Neural crest cell (in vitro differentiated cells): ENCODE results near the gene DESI1. TPM values are rescaled to one million over a fixed set of nuclear protein-coding genes. Genes with fewer than 3 reads are reported as not detected.

Experiments used
- DNase-seq: peaks from one replicate; pipeline ENCODE4 v3.0.0; 2021; ENCODE audit warnings: low read depth, mixed read lengths, low spot score
- H3K27ac Mint-ChIP-seq: one replicate; pipeline ENCODE4 v1.8.0; 2021; ENCODE audit warnings: mild to moderate bottlenecking, mixed read lengths; ENCODE audit not compliant: unreplicated experiment
- H3K27me3 Mint-ChIP-seq: 2 replicates; pipeline ENCODE4 v1.8.0; 2021; ENCODE audit warnings: low read depth, mild to moderate bottlenecking, mixed read lengths
- H3K36me3 Mint-ChIP-seq: 2 replicates; pipeline ENCODE4 v1.8.0; 2021; ENCODE audit warnings: low read depth, mild to moderate bottlenecking, mixed read lengths
- H3K4me1 Mint-ChIP-seq: 2 replicates; pipeline ENCODE4 v1.8.0; 2021; ENCODE audit warnings: mixed read lengths
- H3K4me3 Mint-ChIP-seq: one replicate; pipeline ENCODE4 v1.8.0; 2021; ENCODE audit warnings: mild to moderate bottlenecking, mixed read lengths
- H3K9me3 Mint-ChIP-seq: 2 replicates; pipeline ENCODE4 v1.8.0; 2021; ENCODE audit warnings: mixed read lengths
- total RNA-seq: library from RNA; stranded (reverse); gene quantifications from 2 replicates; pipeline ENCODE4 v1.2.1, GENCODE V29; 2021
- TF ChIP-seq, protein P1 (sequence below): fragments of 200-600 bp; sonication (generic); conservative IDR thresholded peaks from 2 replicates; pipeline ENCODE4 v1.5.0; 2021; ENCODE audit warnings: antibody characterized with exemption, mild to moderate bottlenecking

The DESI1 gene
- total RNA-seq, 1 donor from 2014 or later = 38.0 TPM

DNA sequence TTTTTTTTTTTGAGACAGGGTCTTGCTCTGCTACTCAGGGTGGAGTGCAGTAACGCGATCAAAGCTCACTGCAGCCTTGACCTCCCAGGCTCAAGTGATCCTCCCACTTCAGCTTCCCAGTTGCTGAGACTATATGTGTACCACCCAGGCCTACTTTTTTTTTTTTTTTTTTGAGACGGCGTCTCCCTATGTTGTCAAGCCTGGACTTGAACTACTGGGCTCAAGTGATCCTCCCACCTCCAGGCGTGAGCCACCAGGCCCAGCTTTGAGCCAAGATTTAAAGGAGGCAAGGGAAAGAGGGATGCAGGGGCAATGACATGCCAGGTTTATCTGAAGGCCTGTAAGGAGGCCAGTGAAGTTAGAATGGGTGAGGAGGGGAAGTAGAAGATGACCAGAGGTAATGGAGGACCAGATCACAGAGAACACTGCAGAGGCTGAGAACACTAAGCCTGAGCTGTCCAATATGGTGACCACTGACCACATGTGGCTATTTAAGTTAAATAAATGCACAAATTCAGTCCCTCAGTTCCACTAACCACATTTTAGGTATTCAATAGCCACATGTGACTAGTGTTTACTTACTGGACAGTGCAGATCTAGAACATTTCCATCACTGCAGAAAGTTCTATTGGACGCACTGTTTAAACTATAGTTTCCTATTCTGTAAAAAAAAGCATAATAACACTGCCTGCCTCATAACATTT lies 8.1 kb downstream of the DESI1 start:
- TF ChIP-seq, protein P1, sequence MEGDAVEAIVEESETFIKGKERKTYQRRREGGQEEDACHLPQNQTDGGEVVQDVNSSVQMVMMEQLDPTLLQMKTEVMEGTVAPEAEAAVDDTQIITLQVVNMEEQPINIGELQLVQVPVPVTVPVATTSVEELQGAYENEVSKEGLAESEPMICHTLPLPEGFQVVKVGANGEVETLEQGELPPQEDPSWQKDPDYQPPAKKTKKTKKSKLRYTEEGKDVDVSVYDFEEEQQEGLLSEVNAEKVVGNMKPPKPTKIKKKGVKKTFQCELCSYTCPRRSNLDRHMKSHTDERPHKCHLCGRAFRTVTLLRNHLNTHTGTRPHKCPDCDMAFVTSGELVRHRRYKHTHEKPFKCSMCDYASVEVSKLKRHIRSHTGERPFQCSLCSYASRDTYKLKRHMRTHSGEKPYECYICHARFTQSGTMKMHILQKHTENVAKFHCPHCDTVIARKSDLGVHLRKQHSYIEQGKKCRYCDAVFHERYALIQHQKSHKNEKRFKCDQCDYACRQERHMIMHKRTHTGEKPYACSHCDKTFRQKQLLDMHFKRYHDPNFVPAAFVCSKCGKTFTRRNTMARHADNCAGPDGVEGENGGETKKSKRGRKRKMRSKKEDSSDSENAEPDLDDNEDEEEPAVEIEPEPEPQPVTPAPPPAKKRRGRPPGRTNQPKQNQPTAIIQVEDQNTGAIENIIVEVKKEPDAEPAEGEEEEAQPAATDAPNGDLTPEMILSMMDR = no peak
- no peaks in the 10 kb centered on the region for H3K9me3 Mint-ChIP-seq
- no peaks in the 10 kb centered on the region for H3K4me1 Mint-ChIP-seq
- H3K36me3 Mint-ChIP-seq = no peaks in the 10 kb centered on the region
- H3K27ac Mint-ChIP-seq = no peak overlapping the region
- no peak overlapping the region for H3K4me3 Mint-ChIP-seq
- DNase-seq = no peak
- no peaks in the 10 kb centered on the region for H3K27me3 Mint-ChIP-seq

DNA sequence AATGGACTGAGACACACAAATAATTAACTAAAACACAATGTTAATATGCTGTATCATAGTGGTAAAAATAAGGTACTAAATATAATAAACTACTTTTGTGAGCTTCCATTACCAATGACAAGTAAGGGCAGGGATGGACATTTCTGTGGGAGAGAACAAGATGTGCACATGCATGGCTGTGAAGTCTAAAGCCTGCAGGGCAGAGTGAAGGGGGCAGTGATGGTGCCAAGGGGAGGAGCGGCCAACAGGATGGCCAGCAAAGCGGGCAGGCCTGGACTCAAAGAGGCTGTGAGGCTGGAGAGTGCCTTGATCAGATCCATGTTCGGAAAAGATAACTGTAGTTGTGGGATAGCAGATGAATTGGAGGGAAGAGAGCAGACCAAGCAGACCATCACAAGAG lies 12.5 kb downstream of the DESI1 start:
- TF ChIP-seq, protein P1 = no peak
- H3K27ac Mint-ChIP-seq = no peak overlapping the region
- no peaks in the 10 kb centered on the region for H3K9me3 Mint-ChIP-seq
- peaks cover 11% of the 10 kb centered on the region for H3K4me1 Mint-ChIP-seq
- no peak overlapping the region for H3K4me3 Mint-ChIP-seq
- H3K36me3 Mint-ChIP-seq = peaks cover 7% of the 10 kb centered on the region
- no peak for DNase-seq
- no peaks in the 10 kb centered on the region for H3K27me3 Mint-ChIP-seq

DNA sequence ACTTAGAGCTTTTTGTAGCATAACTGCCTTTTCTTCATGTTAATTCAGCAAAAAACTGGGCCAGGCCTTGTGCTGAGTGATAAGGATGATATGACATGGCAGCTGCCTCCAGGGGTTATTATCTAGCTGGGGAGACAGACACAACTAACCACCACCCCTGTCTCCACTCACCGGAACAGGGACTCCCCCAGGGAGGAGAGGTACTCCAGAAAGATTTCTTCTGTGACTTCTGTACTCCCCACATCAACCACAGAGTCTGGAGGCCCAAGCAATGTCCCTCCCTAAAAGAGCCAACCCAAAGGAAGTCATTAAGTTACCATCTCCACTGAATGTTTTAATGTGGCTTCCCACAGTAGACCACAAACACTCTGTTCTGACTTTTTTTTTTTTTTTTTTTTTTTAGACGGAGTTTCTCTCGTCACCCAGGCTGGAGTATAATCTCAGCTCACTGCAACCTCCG lies 16.9 kb downstream of the DESI1 start:
- H3K36me3 Mint-ChIP-seq = peaks cover 14% of the 10 kb centered on the region
- H3K4me3 Mint-ChIP-seq = no peak overlapping the region
- no peaks in the 10 kb centered on the region for H3K27me3 Mint-ChIP-seq
- no peak overlapping the region for H3K27ac Mint-ChIP-seq
- no peaks in the 10 kb centered on the region for H3K9me3 Mint-ChIP-seq
- peaks cover 11% of the 10 kb centered on the region for H3K4me1 Mint-ChIP-seq
- TF ChIP-seq, protein P1 = no peak
- no peak for DNase-seq

DNA sequence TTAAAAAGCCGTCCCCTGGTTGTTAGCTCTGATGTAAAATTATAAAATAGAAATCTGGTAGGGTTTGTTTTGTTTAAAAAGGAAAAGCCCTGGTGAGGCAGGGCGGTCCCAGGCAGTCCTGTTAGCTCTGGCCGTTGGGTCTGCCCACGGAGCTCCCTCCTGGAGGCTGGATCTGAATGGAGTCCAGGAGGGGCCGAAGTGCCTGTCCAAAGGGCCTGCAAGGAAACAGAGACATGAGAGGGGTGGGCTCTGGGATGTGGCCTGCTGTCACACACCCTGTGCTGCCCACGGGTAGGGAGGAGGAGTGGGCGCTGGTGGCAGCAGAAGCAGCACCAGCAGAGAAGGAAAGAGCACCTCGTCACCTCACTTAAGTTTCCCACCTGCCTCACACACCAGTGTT lies 19.9 kb downstream of the DESI1 start:
- Mint-ChIP-seq H3K4me3 (no peak overlapping the region), H3K36me3 (peaks cover 10% of the 10 kb centered on the region), H3K9me3 (no peaks in the 10 kb centered on the region), H3K27ac (no peak overlapping the region), H3K27me3 (no peaks in the 10 kb centered on the region), H3K4me1 (peaks cover 10% of the 10 kb centered on the region)
- TF ChIP-seq, protein P1 = no peak
- no peak for DNase-seq

DNA sequence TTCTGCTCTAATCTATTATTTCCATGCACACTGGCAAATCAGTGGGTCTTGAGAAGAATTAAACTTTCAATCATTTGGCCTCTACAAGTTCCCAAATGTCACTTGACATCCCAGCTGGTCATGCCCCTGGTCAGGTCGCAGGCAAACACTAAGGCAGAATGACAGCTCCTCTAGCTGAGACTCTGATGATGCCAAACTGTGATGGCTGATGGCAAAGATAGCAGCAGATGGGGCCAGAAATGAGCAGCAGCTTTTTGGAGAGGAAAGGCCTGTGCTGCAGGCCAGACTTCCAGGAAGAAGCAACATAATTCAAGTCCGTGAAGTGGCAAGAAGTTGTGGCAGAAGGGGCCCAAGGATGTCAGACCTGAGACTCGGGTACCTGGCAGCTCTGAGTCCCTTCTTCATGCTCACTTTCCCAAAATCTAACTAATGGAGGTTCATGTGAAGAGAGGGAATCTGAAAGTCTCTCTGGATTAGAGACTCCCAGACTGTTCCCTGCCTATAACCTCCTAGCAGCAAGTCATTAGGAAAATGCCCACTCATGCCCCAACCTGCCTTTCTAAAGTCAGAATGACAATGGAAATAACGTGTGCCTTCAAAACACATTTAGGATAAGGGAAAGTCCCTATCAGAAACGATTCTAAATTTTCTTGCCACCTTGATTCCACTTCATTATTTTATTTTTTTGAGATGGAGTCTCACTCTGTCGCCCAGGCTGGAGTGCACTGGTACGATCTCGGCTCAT lies 21.8 kb downstream of the DESI1 start:
- DNase-seq = no peak
- no peaks in the 10 kb centered on the region for H3K9me3 Mint-ChIP-seq
- H3K4me3 Mint-ChIP-seq = no peak overlapping the region
- H3K36me3 Mint-ChIP-seq = peaks cover 7% of the 10 kb centered on the region
- H3K27ac Mint-ChIP-seq = no peak overlapping the region
- H3K4me1 Mint-ChIP-seq = no peaks in the 10 kb centered on the region
- H3K27me3 Mint-ChIP-seq = no peaks in the 10 kb centered on the region
- TF ChIP-seq, protein P1 = no peak
